HepG2 (cell line): Measurements from ENCODE around the gene RGS14. TPM values are rescaled to one million over a fixed set of nuclear protein-coding genes. Genes with fewer than 3 reads are reported as not detected.

ENCODE experiments used
- AHDC1 ChIP-seq: sonication (generic); formaldehyde crosslinking; IDR thresholded peaks from 2 replicates; pipeline ENCODE4 v1.5.1; 2020; ENCODE audit warnings: mild to moderate bottlenecking, missing genetic modification reagents, borderline replicate concordance
- CSRNP1 ChIP-seq: sonication (generic); formaldehyde crosslinking; IDR thresholded peaks from 2 replicates; pipeline ENCODE4 v1.8.1; 2023; ENCODE audit warnings: mild to moderate bottlenecking, missing genetic modification reagents
- CTCF ChIP-seq: sonication (generic); formaldehyde crosslinking; IDR thresholded peaks from 2 replicates; pipeline ENCODE4 v1.5.0; 2020; ENCODE audit warnings: mild to moderate bottlenecking, missing genetic modification reagents, moderate library complexity
- POLR2G ChIP-seq: fragments of 200-400 bp; formaldehyde crosslinking; IDR thresholded peaks from 2 replicates; pipeline ENCODE4 v1.6.1; 2018; ENCODE audit warnings: mild to moderate bottlenecking, low read depth, low read length, moderate library complexity
- RBM39 ChIP-seq: fragments of 200-400 bp; formaldehyde crosslinking; IDR thresholded peaks from one replicate; pipeline ENCODE4 v1.6.1; 2018; ENCODE audit warnings: antibody characterized with exemption, mild to moderate bottlenecking, low read depth, low read length; ENCODE audit not compliant: poor library complexity, severe bottlenecking
- TMF1 ChIP-seq: sonication (generic); formaldehyde crosslinking; IDR thresholded peaks from 2 replicates; pipeline ENCODE4 v1.8.1; 2022; ENCODE audit warnings: low read depth, missing genetic modification reagents
- ZBTB44 ChIP-seq: sonication (generic); formaldehyde crosslinking; IDR thresholded peaks from 2 replicates; pipeline ENCODE4 v1.4.0; 2020; ENCODE audit warnings: missing genetic modification reagents
- ZIK1 ChIP-seq: sonication (generic); formaldehyde crosslinking; IDR thresholded peaks from 2 replicates; pipeline ENCODE4 v1.5.0; 2020; ENCODE audit warnings: mild to moderate bottlenecking, low read depth, missing genetic modification reagents, borderline replicate concordance
- ZNF597 ChIP-seq: sonication (generic); formaldehyde crosslinking; IDR thresholded peaks from 2 replicates; pipeline ENCODE4 v1.5.0; 2020; ENCODE audit warnings: missing genetic modification reagents
- ZNF800 ChIP-seq: sonication (generic); formaldehyde crosslinking; IDR thresholded peaks from 2 replicates; pipeline ENCODE4 v1.4.0; 2020; ENCODE audit warnings: missing genetic modification reagents
- ZNF816 ChIP-seq: sonication (generic); formaldehyde crosslinking; IDR thresholded peaks from 2 replicates; pipeline ENCODE4 v1.8.0; 2022; ENCODE audit warnings: missing genetic modification reagents, mild to moderate bottlenecking, borderline replicate concordance
- ZNF891 ChIP-seq: sonication (generic); formaldehyde crosslinking; IDR thresholded peaks from 2 replicates; pipeline ENCODE4 v1.5.0; 2020; ENCODE audit warnings: mild to moderate bottlenecking, missing genetic modification reagents
- polyA plus RNA-seq, 8 experiments: library from polyadenylated mRNA; depleted of rRNA in 3 of 8; stranded (reverse) in 7 of 8; unstranded in 1 of 8; fragments of >200 nt; fragmentation: Illumina TruSeq in 4 of 8; extraction: Trizol in 4 of 8; gene quantifications; 2 replicates each; pipeline versions ENCODE4 v1.2.1 to v1.2.3, GENCODE V29; 2011 to 2016; ENCODE audit warnings: low read depth in 4 of 8, missing spikeins in 1 of 8, mixed read lengths in 1 of 8; ENCODE audit not compliant: insufficient read depth in 1 of 8
- total RNA-seq, 5 experiments: library from RNA; depleted of rRNA; stranded (reverse); fragments of >200 nt; fragmentation: Illumina TruSeq; extraction: Trizol; gene quantifications; 2 replicates each; pipeline ENCODE4 v1.2.3, GENCODE V29; 2016; ENCODE audit warnings: low read depth in 1 of 5

Gene RGS14
- total and polyA plus RNA-seq, 2 of the 13 experiments (the other 11 are each of a cell fraction or from before 2014, with no cell fraction given), result 11.1 to 17.2 TPM

- TF ChIP-seq CTCF (CRISPR knock-in tag) (peak; percentile 14; the same call in 1 of the 2 replicates), CSRNP1 (CRISPR knock-in tag) (0 out of 2 replicates have a peak, but pooled peaks have one; percentile 31), ZIK1 (CRISPR knock-in tag) (no peak), ZNF597 (CRISPR knock-in tag) (no peak), ZNF800 (CRISPR knock-in tag) (no peak), AHDC1 (CRISPR knock-in tag) (no peak), ZNF816 (no peak), ZBTB44 (CRISPR knock-in tag) (no peak), RBM39 (no peak), TMF1 (CRISPR knock-in tag) (no peak), POLR2G (peak; percentile 23; the same call in 1 of the 2 replicates), ZNF891 (no peak)
These were observed 5.1 kb downstream of the RGS14 start (continued) for GRCh38 chr5:177362610-177363507.
